Adrenal gland (tissue), 12 donors: Measurements from ENCODE around the gene SEMA7A. TPM values are rescaled to one million over a fixed set of nuclear protein-coding genes. Genes with fewer than 3 reads are reported as not detected.

Experiments
- DNase-seq, 7 donors: peaks; one replicate each; pipeline ENCODE4 v3.0.0-alpha.2; 2019 to 2020
- H3K27ac ChIP-seq, 5 donors: fragments of 200-600 bp; sonication (generic) in 4 of 5; 1 replicate in 3 of 5; 2 replicates in 2 of 5; pipeline versions ENCODE4 v1.5.1 to v1.8.0; 2016 to 2020; ENCODE audit warnings: mild to moderate bottlenecking in 1 of 5
- H3K27me3 ChIP-seq: fragments of 200-600 bp; 2 replicates; pipeline ENCODE4 v1.8.0; 2021
- H3K36me3 ChIP-seq, 2 donors: fragments of 200-600 bp; replicated peaks in 1 of 2; 1 replicate in 1 of 2; 2 replicates in 1 of 2; pipeline versions ENCODE4 v1.5.1 to v1.8.0; 2018 to 2022
- H3K4me1 ChIP-seq, 2 donors: fragments of 200-600 bp; replicated peaks in 1 of 2; 1 replicate in 1 of 2; 2 replicates in 1 of 2; pipeline versions ENCODE4 v1.5.1 to v1.8.0; 2018 to 2021
- H3K4me3 ChIP-seq, 4 donors: fragments of 200-600 bp; sonication (generic) in 3 of 4; one replicate each; pipeline ENCODE4 v1.5.1; 2016 to 2018
- H3K9me3 ChIP-seq, 3 donors: fragments of 200-600 bp; sonication (generic) in 1 of 3; replicated peaks in 1 of 3; 1 replicate in 2 of 3; 2 replicates in 1 of 3; pipeline versions ENCODE4 v1.5.1 to v1.8.0; 2016 to 2021
- POLR2A ChIP-seq, 2 donors: fragments of 450-650 bp; IDR thresholded peaks; one replicate each; pipeline ENCODE4 v1.6.1; 2017; ENCODE audit warnings: antibody characterized with exemption in 2 of 2, mild to moderate bottlenecking in 2 of 2, moderate library complexity in 1 of 2
- WGBS, 4 donors: extraction: QIAGEN DNeasy Blood & Tissue Kit in 2 of 4; methylation state at CpG; one replicate each; pipeline versions ENCODE4 v1.1.5 to v1.1.7; 2013 to 2017; 5-methylcytosine and 5-hydroxymethylcytosine counted together
- intact Hi-C, 2 donors: fragments of 100-400 bp; cut with DNase I; formaldehyde crosslinking; loops; one replicate each; pipeline versions ENCODE4 v1.14.1 to v1.15.0; 2022 to 2023
- polyA plus RNA-seq, 3 donors: library from polyadenylated mRNA; stranded (reverse); fragments of 200-250 nt in 2 of 3; fragments of 350-450 nt in 1 of 3; fragmentation: Illumina TruSeq in 1 of 3; extraction: RNeasy Lipid Tissue Mini Kit (QIAGEN cat#74804) in 1 of 3; gene quantifications; one replicate each; pipeline ENCODE4 v1.2.3, GENCODE V29; 2013 to 2014
- total RNA-seq, 9 donors: library from RNA; depleted of rRNA in 4 of 9; stranded (reverse); fragments of >200 nt in 4 of 9; fragments of 120-200 nt in 1 of 9; fragmentation: NEBNext Ultra II Directional in 1 of 9; extraction: Animal tissue kit (Norgen Biotek cat#: 25700) in 1 of 9; gene quantifications; one replicate each; pipeline versions ENCODE4 v1.1.0 to v1.2.4, GENCODE V29; 2013 to 2023
- TF ChIP-seq, protein P1 (sequence below), 6 experiments: fragments of 450-650 bp in 4 of 6; fragments of 200-600 bp in 2 of 6; sonication (generic) in 1 of 6; IDR thresholded peaks; 1 replicate in 5 of 6; 2 replicates in 1 of 6; pipeline versions ENCODE4 v1.5.1 to v1.8.0; 2016 to 2021; ENCODE audit warnings: antibody characterized with exemption in 6 of 6, mild to moderate bottlenecking in 2 of 6, moderate library complexity in 1 of 6
- donor health status: healthy with polysubstance abuse.
- donor health status: Bipolar disorder and iron deficiency.
- donor health status: DM: yes; HTN: yes; CAD: no.
- donor health status: DM: no; HTN: no; CAD: no.
- donor health status: DM: no; HTN: no; CAD: no.
- donor health status: DM: yes; HTN: yes; CAD: no.

The SEMA7A gene
- total and polyA plus RNA-seq, 12 donors = 1.3 to 32.0 (median 3.7) TPM

DNA sequence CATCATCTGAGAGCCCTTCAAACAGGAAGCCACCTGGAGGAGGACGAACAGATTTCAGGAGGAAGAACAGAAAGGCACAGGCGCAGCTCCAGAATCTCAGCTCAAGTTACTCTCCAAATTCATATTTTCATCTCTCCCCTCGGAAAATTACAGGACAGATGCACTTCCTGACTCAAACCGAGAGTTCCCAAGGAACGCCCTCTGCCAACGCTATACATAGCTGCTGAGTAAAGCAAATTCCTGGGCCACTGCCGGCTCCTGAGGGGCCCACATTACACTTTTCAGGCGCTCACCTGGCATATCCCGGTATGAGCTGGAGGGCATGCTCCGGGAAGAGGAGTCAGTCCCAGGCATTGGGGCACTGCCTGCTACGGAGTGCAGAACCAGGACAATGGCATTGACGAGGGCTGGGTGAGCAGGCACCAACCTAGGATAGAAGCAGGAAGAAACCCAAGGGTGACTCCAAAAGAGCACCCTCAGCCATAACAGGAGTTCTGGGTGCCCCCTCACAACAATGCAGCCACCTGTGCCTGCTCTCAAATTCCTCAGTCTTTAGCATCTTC lies 16.0 kb upstream of the SEMA7A start:
- Histone ChIP-seq H3K36me3 (peaks cover 0 to 81% of the 10 kb centered on the region in 2 donors), H3K27ac (no peak overlapping the region), H3K27me3 (no peaks in the 10 kb centered on the region), H3K9me3 (no peaks in the 10 kb centered on the region), H3K4me1 (no peaks in the 10 kb centered on the region), H3K4me3 (no peak overlapping the region)
- TF ChIP-seq POLR2A (IDR thresholded peaks at IDR 0.05) = no peak
- TF ChIP-seq, protein P1, sequence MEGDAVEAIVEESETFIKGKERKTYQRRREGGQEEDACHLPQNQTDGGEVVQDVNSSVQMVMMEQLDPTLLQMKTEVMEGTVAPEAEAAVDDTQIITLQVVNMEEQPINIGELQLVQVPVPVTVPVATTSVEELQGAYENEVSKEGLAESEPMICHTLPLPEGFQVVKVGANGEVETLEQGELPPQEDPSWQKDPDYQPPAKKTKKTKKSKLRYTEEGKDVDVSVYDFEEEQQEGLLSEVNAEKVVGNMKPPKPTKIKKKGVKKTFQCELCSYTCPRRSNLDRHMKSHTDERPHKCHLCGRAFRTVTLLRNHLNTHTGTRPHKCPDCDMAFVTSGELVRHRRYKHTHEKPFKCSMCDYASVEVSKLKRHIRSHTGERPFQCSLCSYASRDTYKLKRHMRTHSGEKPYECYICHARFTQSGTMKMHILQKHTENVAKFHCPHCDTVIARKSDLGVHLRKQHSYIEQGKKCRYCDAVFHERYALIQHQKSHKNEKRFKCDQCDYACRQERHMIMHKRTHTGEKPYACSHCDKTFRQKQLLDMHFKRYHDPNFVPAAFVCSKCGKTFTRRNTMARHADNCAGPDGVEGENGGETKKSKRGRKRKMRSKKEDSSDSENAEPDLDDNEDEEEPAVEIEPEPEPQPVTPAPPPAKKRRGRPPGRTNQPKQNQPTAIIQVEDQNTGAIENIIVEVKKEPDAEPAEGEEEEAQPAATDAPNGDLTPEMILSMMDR (IDR thresholded peaks at IDR 0.05) = no peak
- WGBS, 4 donors = 90 to 96% (median 93%) methylated on average over 11 to 12 of the region's 12 CpGs
- DNase-seq = no peak
- intact Hi-C loops = no loop called here

DNA sequence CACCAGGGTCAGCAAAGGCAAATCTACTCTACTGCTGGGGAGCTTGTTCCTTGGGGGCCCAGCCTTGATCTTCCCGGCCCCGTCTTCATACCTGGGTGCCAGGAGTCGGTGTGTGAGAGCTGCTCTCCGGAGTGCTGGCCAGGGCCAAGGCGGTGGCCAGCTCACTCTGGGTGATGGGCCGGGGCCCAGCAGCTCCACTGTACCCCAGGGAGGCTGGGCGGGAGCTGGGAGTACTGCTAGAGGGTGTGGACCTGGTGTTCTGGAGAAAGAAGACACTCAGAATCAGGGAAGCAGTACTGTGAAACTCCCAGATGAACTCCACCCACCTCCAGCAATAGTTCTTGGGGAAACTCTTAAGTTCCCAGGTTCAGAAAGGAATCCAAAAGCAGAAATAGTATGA lies 15.3 kb upstream of the SEMA7A start:
- H3K27me3 ChIP-seq = no peaks in the 10 kb centered on the region
- H3K4me3 ChIP-seq = no peak overlapping the region
- no peak for DNase-seq
- intact Hi-C loops = no loop called here
- TF ChIP-seq, protein P1 (IDR thresholded peaks at IDR 0.05) = no peak
- TF ChIP-seq POLR2A (IDR thresholded peaks at IDR 0.05) = no peak
- H3K4me1 ChIP-seq = no peaks in the 10 kb centered on the region
- 84 to 98% (median 95%) methylated on average over 2 to 7 of the region's 7 CpGs for WGBS, 4 donors
- H3K9me3 ChIP-seq = no peaks in the 10 kb centered on the region
- H3K36me3 ChIP-seq = peaks cover 0 to 79% of the 10 kb centered on the region in 2 donors
- H3K27ac ChIP-seq = no peak overlapping the region

DNA sequence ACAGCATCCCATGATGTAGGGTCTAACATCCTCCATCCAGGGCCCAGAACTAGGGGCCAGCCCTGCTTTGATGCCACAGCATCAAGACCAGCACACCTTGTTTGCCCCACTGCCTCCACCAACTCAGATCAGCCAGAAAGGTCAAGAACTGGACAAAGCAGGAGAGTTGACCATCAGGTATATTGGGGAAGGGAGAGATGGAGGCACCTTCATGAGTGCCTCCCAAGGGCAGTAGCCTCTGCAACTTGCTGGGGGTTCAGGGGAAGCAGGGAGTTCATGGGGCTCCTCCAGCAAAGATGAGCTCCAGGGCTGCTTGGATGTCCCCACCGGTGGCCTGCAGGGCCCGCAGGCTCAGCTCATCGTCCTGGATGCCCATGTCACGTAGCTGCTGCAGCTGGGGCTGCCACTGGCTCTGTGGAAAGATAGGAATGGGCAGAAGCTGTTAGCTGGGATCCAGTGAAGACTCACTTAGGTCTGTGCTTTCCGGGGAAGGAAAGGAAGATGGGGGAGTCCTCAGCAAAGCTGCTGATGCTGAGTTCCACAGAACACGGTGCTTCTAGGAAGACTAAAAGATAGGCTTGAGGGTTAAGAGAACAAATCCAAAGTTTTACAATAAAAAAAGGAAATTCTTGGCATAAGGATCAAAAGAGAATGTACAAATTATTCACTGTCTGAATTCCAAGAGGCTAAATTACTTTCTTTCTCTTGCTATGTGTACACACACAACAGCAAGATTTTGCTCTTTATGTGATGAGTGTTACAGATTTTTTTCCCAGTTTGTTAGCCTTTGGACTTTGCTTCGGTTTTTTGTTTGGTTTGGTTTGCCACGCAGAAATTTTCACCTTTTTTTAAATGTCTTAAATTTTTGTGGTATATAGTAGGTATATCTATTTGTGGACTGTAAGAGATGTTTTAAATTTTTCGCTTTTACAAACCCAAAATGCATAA lies 12.3 kb upstream of the SEMA7A start:
- WGBS, 4 donors = 88 to 96% (median 92%) methylated on average over 6 to 9 of the region's 9 CpGs
- Histone ChIP-seq H3K36me3 (peaks cover 0 to 59% of the 10 kb centered on the region in 2 donors), H3K4me3 (no peak overlapping the region), H3K9me3 (no peaks in the 10 kb centered on the region), H3K27ac (no peak overlapping the region), H3K27me3 (no peaks in the 10 kb centered on the region), H3K4me1 (no peaks in the 10 kb centered on the region)
- no peak for TF ChIP-seq POLR2A (IDR thresholded peaks at IDR 0.05)
- TF ChIP-seq, protein P1 (IDR thresholded peaks at IDR 0.05) = no peak
- intact Hi-C loops = no loop called here
- no peak for DNase-seq
